Coronary artery (tissue), 2 donors: ENCODE measurements around the gene POMT1.

Source experiments
- DNase-seq: peaks from one replicate; pipeline ENCODE4 v3.0.0-alpha.2; 2017; ENCODE audit warnings: low spot score
- H3K27ac ChIP-seq, 2 donors: fragments of 200-600 bp; sonication (generic); one replicate each; pipeline ENCODE4 v1.5.1; 2016 to 2019
- H3K4me3 ChIP-seq: fragments of 200-600 bp; sonication (generic); 2 replicates; pipeline ENCODE4 v1.5.1; 2016; ENCODE audit warnings: mild to moderate bottlenecking, moderate library complexity
- CTCF ChIP-seq: fragments of 200-600 bp; sonication (generic); IDR thresholded peaks from one replicate; pipeline ENCODE4 v1.5.1; 2019; ENCODE audit warnings: antibody characterized with exemption

POMT1 gene

GRCh38 chr9:131520503-131520902, 17.8 kb downstream of the POMT1 start:
- H3K4me3 ChIP-seq, result no peak overlapping the region
- no peak overlapping the region for H3K27ac ChIP-seq
- no peak for DNase-seq
- TF ChIP-seq CTCF, result no peak

GRCh38 chr9:131521203-131521602, 18.5 kb downstream of the POMT1 start:
- DNase-seq, result no peak
- H3K4me3 ChIP-seq, result no peak overlapping the region
- TF ChIP-seq CTCF, result no peak
- H3K27ac ChIP-seq, result no peak overlapping the region

GRCh38 chr9:131521822-131522221, 19.1 kb downstream of the POMT1 start:
- no peak for TF ChIP-seq CTCF
- no peak overlapping the region for H3K27ac ChIP-seq
- no peak overlapping the region for H3K4me3 ChIP-seq
- no peak for DNase-seq

- no peak overlapping the region for H3K27ac ChIP-seq
Measured at GRCh38 chr9:131522257-131523085, 19.8 kb downstream of the POMT1 start.

GRCh38 chr9:131523086-131523388, 20.3 kb downstream of the POMT1 start:
- Histone ChIP-seq H3K27ac (no peak overlapping the region), H3K4me3 (no peak overlapping the region)
- TF ChIP-seq CTCF, result no peak
- DNase-seq, result no peak

More at GRCh38 chr9:131522257-131523085, 19.8 kb downstream of the POMT1 start:
- DNase-seq, result no peak
- H3K4me3 ChIP-seq, result no peak overlapping the region
- no peak for TF ChIP-seq CTCF

- no peak for TF ChIP-seq CTCF
- Histone ChIP-seq H3K27ac (no peak overlapping the region), H3K4me3 (no peak overlapping the region)
- no peak for DNase-seq
Measured at GRCh38 chr9:131523451-131524435, 21.0 kb downstream of the POMT1 start.
